ENCODE data around the gene CARS1. TPM values are rescaled to one million over a fixed set of nuclear protein-coding genes. Genes with fewer than 3 reads are reported as not detected.

CARS1 gene
- polyA plus RNA-seq, 3 donors, result 30.9 to 46.8 (median 35.7) TPM

- peaks cover 52 to 59% of the 10 kb centered on the region in 2 donors for H3K36me3 Mint-ChIP-seq
- Histone ChIP-seq H3K36me3 (replicated peaks in 1 of 2; ENCODE audit: control insufficient read depth in 1 of 2, insufficient read depth in 2 of 2, low read length in 2 of 2) (peaks cover 34 to 59% of the 10 kb centered on the region in 2 donors), H2AFZ (ENCODE audit: insufficient read depth, low read depth, low read length, poor library complexity, severe bottlenecking) (no peak overlapping the region), H3K9ac (ENCODE audit: insufficient read depth, low read length, poor library complexity, severe bottlenecking) (no peak overlapping the region), H4K20me1 (ENCODE audit: insufficient read depth, low read length) (peaks cover 8% of the 10 kb centered on the region), H3K79me2 (ENCODE audit: insufficient read depth, low read length) (no peaks in the 10 kb centered on the region), H3K4me3 (replicated peaks in 1 of 3; ENCODE audit: low read depth in 2 of 3, low read length in 3 of 3) (no peak overlapping the region), H3K9me3 (replicated peaks in 1 of 2; ENCODE audit: control insufficient read depth in 1 of 2, insufficient read depth in 1 of 2, low read length in 2 of 2) (no peaks in the 10 kb centered on the region), H3K27ac (ENCODE audit: low read depth in 1 of 2, low read length in 2 of 2) (no peak overlapping the region), H3K27me3 (ENCODE audit: control insufficient read depth in 2 of 2, insufficient read depth in 2 of 2, low read length in 2 of 2) (no peaks in the 10 kb centered on the region), H3K4me1 (ENCODE audit: control insufficient read depth in 1 of 2, insufficient read depth in 2 of 2, low read length in 2 of 2) (peaks cover 12% of the 10 kb centered on the region in 2 donors), H3K4me2 (replicated peaks; ENCODE audit: extremely low read depth, low read length, poor library complexity, severe bottlenecking) (no peak overlapping the region)
- no peak overlapping the region for H3K4me3 Mint-ChIP-seq
- peaks cover 0 to 4% (median 0%) of the 10 kb centered on the region in 7 donors for H3K9me3 Mint-ChIP-seq
- TF ChIP-seq CTCF (IDR thresholded peaks at IDR 0.05), result no peak
- H3K27ac Mint-ChIP-seq, result no peak overlapping the region
- H3K27me3 Mint-ChIP-seq (ENCODE audit: low read depth in 3 of 3), result peaks cover 0 to 2% (median 0%) of the 10 kb centered on the region in 3 donors
- peaks cover 16% of the 10 kb centered on the region for H3K4me1 Mint-ChIP-seq
- 85% methylated on average over 15 of the region's 17 CpGs for WGBS (ENCODE audit: insufficient coverage)
- intact Hi-C loops (cut with micrococcal nuclease), result no loop called here
- no peak for DNase-seq
Measured at GRCh38 chr11:3000032-3000961, 56.9 kb downstream of the CARS1 start.

GRCh38 chr11:2999464-2999998, 57.7 kb downstream of the CARS1 start:
- Mint-ChIP-seq H3K36me3 (peaks cover 48 to 52% of the 10 kb centered on the region in 2 donors), H3K27ac (no peak overlapping the region), H3K27me3 (ENCODE audit: low read depth in 3 of 3) (peaks cover 0 to 2% (median 0%) of the 10 kb centered on the region in 3 donors), H3K4me1 (peaks cover 16% of the 10 kb centered on the region), H3K4me3 (no peak overlapping the region), H3K9me3 (peaks cover 0 to 4% (median 0%) of the 10 kb centered on the region in 7 donors)
- Histone ChIP-seq H3K4me3 (replicated peaks in 1 of 3; ENCODE audit: low read depth in 2 of 3, low read length in 3 of 3) (no peak overlapping the region), H3K27ac (ENCODE audit: low read depth in 1 of 2, low read length in 2 of 2) (no peak overlapping the region), H3K27me3 (ENCODE audit: control insufficient read depth in 2 of 2, insufficient read depth in 2 of 2, low read length in 2 of 2) (no peaks in the 10 kb centered on the region), H3K9ac (ENCODE audit: insufficient read depth, low read length, poor library complexity, severe bottlenecking) (no peak overlapping the region), H3K36me3 (replicated peaks in 1 of 2; ENCODE audit: control insufficient read depth in 1 of 2, insufficient read depth in 2 of 2, low read length in 2 of 2) (peaks cover 32 to 52% of the 10 kb centered on the region in 2 donors), H3K9me3 (replicated peaks in 1 of 2; ENCODE audit: control insufficient read depth in 1 of 2, insufficient read depth in 1 of 2, low read length in 2 of 2) (no peaks in the 10 kb centered on the region), H3K4me1 (ENCODE audit: control insufficient read depth in 1 of 2, insufficient read depth in 2 of 2, low read length in 2 of 2) (peaks cover 12% of the 10 kb centered on the region in 2 donors), H4K20me1 (ENCODE audit: insufficient read depth, low read length) (peaks cover 8% of the 10 kb centered on the region), H3K4me2 (replicated peaks; ENCODE audit: extremely low read depth, low read length, poor library complexity, severe bottlenecking) (no peak overlapping the region), H3K79me2 (ENCODE audit: insufficient read depth, low read length) (no peaks in the 10 kb centered on the region), H2AFZ (ENCODE audit: insufficient read depth, low read depth, low read length, poor library complexity, severe bottlenecking) (no peak overlapping the region)
- intact Hi-C loops (cut with micrococcal nuclease), result no loop called here
- WGBS (ENCODE audit: insufficient coverage), result 78% methylated on average over 10 of the region's 10 CpGs
- no peak for DNase-seq
- TF ChIP-seq CTCF (IDR thresholded peaks at IDR 0.05), result no peak

All from CD14-positive monocyte (primary cell).